Adrenal gland (tissue), 5 donors: ENCODE data around the gene MORN5.

ENCODE experiments used
- POLR2A ChIP-seq, 2 donors: fragments of 450-650 bp; IDR thresholded peaks; one replicate each; pipeline ENCODE4 v1.6.1; 2017; ENCODE audit warnings: antibody characterized with exemption in 2 of 2, mild to moderate bottlenecking in 2 of 2, moderate library complexity in 1 of 2
- TF ChIP-seq, protein P1 (sequence below), 6 experiments: fragments of 450-650 bp in 4 of 6; fragments of 200-600 bp in 2 of 6; sonication (generic) in 1 of 6; IDR thresholded peaks; 1 replicate in 5 of 6; 2 replicates in 1 of 6; pipeline versions ENCODE4 v1.5.1 to v1.8.0; 2016 to 2021; ENCODE audit warnings: antibody characterized with exemption in 6 of 6, mild to moderate bottlenecking in 2 of 6, moderate library complexity in 1 of 6
- donor health status: DM: no; HTN: no; CAD: no.

- TF ChIP-seq, protein P1, sequence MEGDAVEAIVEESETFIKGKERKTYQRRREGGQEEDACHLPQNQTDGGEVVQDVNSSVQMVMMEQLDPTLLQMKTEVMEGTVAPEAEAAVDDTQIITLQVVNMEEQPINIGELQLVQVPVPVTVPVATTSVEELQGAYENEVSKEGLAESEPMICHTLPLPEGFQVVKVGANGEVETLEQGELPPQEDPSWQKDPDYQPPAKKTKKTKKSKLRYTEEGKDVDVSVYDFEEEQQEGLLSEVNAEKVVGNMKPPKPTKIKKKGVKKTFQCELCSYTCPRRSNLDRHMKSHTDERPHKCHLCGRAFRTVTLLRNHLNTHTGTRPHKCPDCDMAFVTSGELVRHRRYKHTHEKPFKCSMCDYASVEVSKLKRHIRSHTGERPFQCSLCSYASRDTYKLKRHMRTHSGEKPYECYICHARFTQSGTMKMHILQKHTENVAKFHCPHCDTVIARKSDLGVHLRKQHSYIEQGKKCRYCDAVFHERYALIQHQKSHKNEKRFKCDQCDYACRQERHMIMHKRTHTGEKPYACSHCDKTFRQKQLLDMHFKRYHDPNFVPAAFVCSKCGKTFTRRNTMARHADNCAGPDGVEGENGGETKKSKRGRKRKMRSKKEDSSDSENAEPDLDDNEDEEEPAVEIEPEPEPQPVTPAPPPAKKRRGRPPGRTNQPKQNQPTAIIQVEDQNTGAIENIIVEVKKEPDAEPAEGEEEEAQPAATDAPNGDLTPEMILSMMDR (IDR thresholded peaks at IDR 0.05): no peak
- no peak for TF ChIP-seq POLR2A (IDR thresholded peaks at IDR 0.05)
Observed at GRCh38 chr9:122180633-122181032, 20.9 kb downstream of the MORN5 start.
